HEK293T (cell line): ENCODE results near the gene METTL24.

Experiments
- CTCF ChIA-PET: fragments of 350-600 bp; formaldehyde crosslinking; extraction: SDS; loops from one replicate; lab custom pipeline; 2021; ENCODE audit warnings: antibody characterized with exemption, inconsistent platforms; lab: Yijun Ruan, JAX
- POLR2A ChIA-PET: fragments of 350-600 bp; formaldehyde crosslinking; extraction: SDS; loops from one replicate; lab custom pipeline; 2020; ENCODE audit warnings: antibody characterized with exemption, inconsistent platforms; lab: Yijun Ruan, JAX
- DNase-seq: peaks from one replicate; pipeline ENCODE4 v3.0.0; 2012; ENCODE audit warnings: mixed read lengths; ENCODE audit errors: extremely low spot score
- ARNT ChIP-seq: fragments of 450-650 bp; IDR thresholded peaks from 2 replicates; pipeline ENCODE4 v1.6.1; 2017; ENCODE audit warnings: mild to moderate bottlenecking
- BHLHE40 ChIP-seq: fragments of 450-650 bp; IDR thresholded peaks from 2 replicates; pipeline ENCODE4 v1.6.1; 2016; ENCODE audit warnings: mild to moderate bottlenecking, moderate library complexity, borderline replicate concordance
- CTBP1 ChIP-seq: fragments of 450-650 bp; IDR thresholded peaks from 2 replicates; pipeline ENCODE4 v1.6.1; 2016; ENCODE audit warnings: borderline replicate concordance
- ELF4 ChIP-seq: fragments of 450-650 bp; IDR thresholded peaks from 2 replicates; pipeline ENCODE4 v1.6.1; 2017; ENCODE audit warnings: antibody characterized with exemption
- FOXA1 ChIP-seq: fragments of 450-650 bp; IDR thresholded peaks from 2 replicates; pipeline ENCODE4 v1.6.1; 2016; ENCODE audit warnings: mild to moderate bottlenecking
- FOXK2 ChIP-seq: fragments of 450-650 bp; IDR thresholded peaks from 2 replicates; pipeline ENCODE4 v1.6.1; 2016; ENCODE audit warnings: mild to moderate bottlenecking
- FOXM1 ChIP-seq: fragments of 450-650 bp; IDR thresholded peaks from 2 replicates; pipeline ENCODE4 v1.6.1; 2017; ENCODE audit warnings: mild to moderate bottlenecking, borderline replicate concordance
- HDGF ChIP-seq: fragments of 450-650 bp; IDR thresholded peaks from 2 replicates; pipeline ENCODE4 v1.6.1; 2017; ENCODE audit warnings: antibody characterized with exemption, borderline replicate concordance
- L3MBTL2 ChIP-seq: fragments of 450-650 bp; conservative IDR thresholded peaks from 2 replicates; pipeline ENCODE4 v1.6.1; 2016; ENCODE audit warnings: mild to moderate bottlenecking
- LEF1 ChIP-seq: fragments of 450-650 bp; IDR thresholded peaks from 2 replicates; pipeline ENCODE4 v1.6.1; 2017; ENCODE audit warnings: mild to moderate bottlenecking, borderline replicate concordance
- NFRKB ChIP-seq: fragments of 450-650 bp; IDR thresholded peaks from 2 replicates; pipeline ENCODE4 v1.6.1; 2016; ENCODE audit warnings: mild to moderate bottlenecking, moderate library complexity
- SP1 ChIP-seq: fragments of 450-650 bp; IDR thresholded peaks from 2 replicates; pipeline ENCODE4 v1.6.1; 2017
- SUZ12 ChIP-seq: fragments of 450-650 bp; IDR thresholded peaks from 2 replicates; pipeline ENCODE4 v1.6.1; 2016; ENCODE audit warnings: mild to moderate bottlenecking
- TARDBP ChIP-seq: fragments of 450-650 bp; IDR thresholded peaks from 2 replicates; pipeline ENCODE4 v1.6.1; 2016
- ZNF384 ChIP-seq: fragments of 450-650 bp; IDR thresholded peaks from 2 replicates; pipeline ENCODE4 v1.6.1; 2016
- TF ChIP-seq, protein P1 (sequence below): fragments of 450-650 bp; IDR thresholded peaks from 2 replicates; pipeline ENCODE4 v1.6.1; 2016

METTL24 gene

DNA sequence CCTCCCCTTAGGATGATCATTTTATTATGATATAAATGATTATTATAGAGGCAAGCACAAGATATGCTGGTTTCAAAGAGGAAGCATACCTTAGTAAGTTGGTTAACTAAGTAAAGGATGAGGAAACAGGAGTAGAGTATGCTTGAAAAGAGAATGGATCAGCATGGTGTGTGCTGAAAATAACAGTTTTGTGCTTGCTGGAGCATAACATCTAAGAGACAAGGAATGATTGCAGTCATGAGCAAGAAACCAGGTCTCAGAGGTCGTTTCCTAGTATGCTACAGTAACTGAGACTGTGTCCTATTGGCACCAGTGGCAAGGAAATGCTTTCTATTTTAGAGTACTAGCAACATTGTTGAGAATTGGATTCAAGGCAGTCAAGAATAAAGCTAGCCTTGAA is 143.8 kb downstream of the METTL24 start:
- DNase-seq = no peak
- ChIA-PET POLR2A (no interaction called here), CTCF (no interaction called here)
- no peak for TF ChIP-seq SP1
- TF ChIP-seq HDGF = no peak
- TF ChIP-seq ELF4 = no peak
- TF ChIP-seq, protein P1, sequence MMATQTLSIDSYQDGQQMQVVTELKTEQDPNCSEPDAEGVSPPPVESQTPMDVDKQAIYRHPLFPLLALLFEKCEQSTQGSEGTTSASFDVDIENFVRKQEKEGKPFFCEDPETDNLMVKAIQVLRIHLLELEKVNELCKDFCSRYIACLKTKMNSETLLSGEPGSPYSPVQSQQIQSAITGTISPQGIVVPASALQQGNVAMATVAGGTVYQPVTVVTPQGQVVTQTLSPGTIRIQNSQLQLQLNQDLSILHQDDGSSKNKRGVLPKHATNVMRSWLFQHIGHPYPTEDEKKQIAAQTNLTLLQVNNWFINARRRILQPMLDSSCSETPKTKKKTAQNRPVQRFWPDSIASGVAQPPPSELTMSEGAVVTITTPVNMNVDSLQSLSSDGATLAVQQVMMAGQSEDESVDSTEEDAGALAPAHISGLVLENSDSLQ = no peak
- no peak for TF ChIP-seq CTBP1
- TF ChIP-seq ARNT = no peak
- no peak for TF ChIP-seq ZNF384
- no peak for TF ChIP-seq FOXM1
- TF ChIP-seq TARDBP = no peak
- TF ChIP-seq FOXA1 = no peak

DNA sequence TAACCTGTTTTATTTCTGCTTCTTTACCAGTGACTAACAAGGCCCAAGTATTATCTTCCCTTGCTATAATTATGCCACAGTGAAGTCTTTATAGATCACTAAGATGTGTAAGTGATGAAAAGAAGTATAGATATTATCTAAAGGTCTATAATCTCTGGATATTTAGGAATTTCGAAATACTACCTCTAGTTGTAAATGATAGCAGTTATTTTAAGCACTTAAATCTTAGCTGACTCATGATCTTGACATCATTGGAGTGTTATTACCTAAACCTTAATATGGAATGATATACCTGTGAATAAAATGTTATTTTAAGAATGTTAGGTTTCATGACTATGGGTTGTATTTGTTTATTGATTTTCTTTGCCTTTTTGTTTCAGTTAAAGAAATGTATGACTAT is 146.4 kb downstream of the METTL24 start:
- DNase-seq = no peak
- CTCF ChIA-PET = interaction anchor here (0.5 kb wide), 1 partner anchor 36 kb away, joined by 3 read pairs; no protein-coding TSS in a partner anchor
- POLR2A ChIA-PET = no interaction called here
- TF ChIP-seq BHLHE40 (no peak), ZNF384 (no peak), ARNT (no peak), SUZ12 (no peak), ELF4 (no peak), FOXA1 (no peak), NFRKB (no peak), FOXK2 (no peak), LEF1 (no peak), HDGF (no peak), FOXM1 (no peak), TARDBP (no peak), SP1 (no peak), CTBP1 (no peak), L3MBTL2 (no peak)
- TF ChIP-seq, protein P1 = no peak

DNA sequence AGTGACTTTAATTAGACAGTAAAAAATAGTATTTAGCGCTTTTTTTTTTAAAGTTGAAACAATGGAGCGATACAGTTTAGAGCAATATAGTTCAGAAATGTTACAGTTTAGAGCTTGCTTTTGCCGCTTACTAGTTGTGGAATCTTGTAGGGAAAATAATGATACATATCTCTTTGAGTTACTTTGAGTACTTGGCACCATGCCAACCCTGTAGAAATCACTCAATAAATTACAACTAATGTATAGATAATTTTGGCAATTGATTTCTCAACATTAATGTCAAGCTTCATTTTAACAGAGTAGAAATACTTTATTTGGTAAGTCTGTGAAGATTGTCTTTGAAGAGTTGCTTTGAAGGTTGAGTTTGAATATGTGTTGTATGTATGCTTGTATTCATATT is 150.5 kb downstream of the METTL24 start:
- ChIA-PET POLR2A (interaction anchor here (1.2 kb wide), 1 partner anchor 29 kb away, joined by 4 read pairs; the partner anchor contains the start of gene WASF1), CTCF (no interaction called here)
- no peak for DNase-seq
- TF ChIP-seq FOXA1 (no peak), NFRKB (no peak), FOXK2 (no peak), TARDBP (no peak), L3MBTL2 (no peak), BHLHE40 (no peak), HDGF (no peak), ARNT (no peak), LEF1 (no peak), SUZ12 (no peak), ZNF384 (no peak)
- TF ChIP-seq, protein P1 = no peak

DNA sequence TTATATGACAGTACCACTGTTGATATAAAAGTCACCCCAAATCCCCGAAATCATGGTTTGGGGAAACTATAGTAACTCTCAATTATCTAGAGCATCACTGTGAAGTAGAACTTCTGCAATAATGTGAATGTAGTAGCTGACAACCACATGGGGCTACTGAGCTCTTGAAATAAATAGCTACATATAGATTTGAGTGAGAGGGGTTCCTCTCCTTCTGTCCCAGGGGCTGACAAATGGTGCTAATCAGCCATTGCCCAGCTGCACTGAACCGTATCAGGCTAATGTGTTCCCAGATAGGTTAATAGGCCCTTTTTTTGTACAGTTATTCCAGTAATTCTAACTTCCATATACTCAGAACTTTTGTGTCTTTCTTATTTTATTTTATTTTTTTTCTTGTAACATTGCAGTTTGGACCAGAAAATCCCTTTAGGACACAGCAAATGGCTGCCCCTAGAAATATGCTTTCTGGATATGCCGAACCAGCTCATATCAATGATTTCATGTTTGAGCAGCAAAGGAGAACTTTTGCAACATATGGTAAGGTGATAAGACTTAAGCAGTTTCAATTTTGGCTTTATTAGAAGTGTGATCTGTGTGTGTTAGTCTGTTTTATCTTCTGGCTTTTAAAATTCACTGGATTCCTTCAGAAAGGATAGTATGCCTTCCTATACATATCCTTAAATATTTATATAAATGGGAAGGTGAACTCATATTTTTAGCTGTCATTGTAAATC is 156.8 kb downstream of the METTL24 start:
- ChIA-PET POLR2A (interaction anchor here (1.0 kb wide), 1 partner anchor 22 kb away, joined by 5 read pairs; the partner anchor contains the start of gene WASF1), CTCF (interaction anchor here (0.6 kb wide), 1 partner anchor 14 kb away, joined by 5 read pairs; no protein-coding TSS in a partner anchor)
- TF ChIP-seq BHLHE40 = no peak
- no peak for TF ChIP-seq LEF1
- no peak for TF ChIP-seq ELF4
- no peak for TF ChIP-seq ZNF384
- no peak for TF ChIP-seq FOXA1
- TF ChIP-seq HDGF = no peak
- no peak for TF ChIP-seq ARNT
- no peak for TF ChIP-seq SP1
- no peak for TF ChIP-seq FOXM1
- TF ChIP-seq L3MBTL2 = no peak
- no peak for TF ChIP-seq NFRKB
- TF ChIP-seq SUZ12 = no peak
- no peak for TF ChIP-seq TARDBP
- TF ChIP-seq, protein P1 = no peak
- DNase-seq = no peak

DNA sequence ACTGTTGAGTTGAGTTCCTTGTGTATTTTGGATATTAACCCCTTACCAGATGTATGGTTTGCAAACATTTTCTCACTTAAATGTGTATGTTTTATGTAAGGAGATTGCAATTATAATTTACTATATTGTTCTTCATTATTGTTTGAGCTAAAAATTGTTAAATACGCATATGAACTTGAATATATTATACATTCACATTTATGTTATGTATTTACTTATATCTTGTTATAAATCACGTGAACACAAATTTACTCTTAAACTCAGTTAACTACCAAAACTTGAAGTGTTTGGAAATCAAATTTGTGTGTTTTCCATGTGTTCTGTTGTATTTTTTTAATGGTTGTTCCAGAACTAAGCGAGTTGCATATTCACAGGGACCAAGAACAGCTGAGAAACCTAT is 159.6 kb downstream of the METTL24 start:
- no peak for DNase-seq
- ChIA-PET POLR2A (no interaction called here), CTCF (no interaction called here)
- TF ChIP-seq, protein P1 = no peak
- TF ChIP-seq SUZ12 (no peak), LEF1 (no peak), TARDBP (no peak), FOXA1 (no peak), NFRKB (no peak), SP1 (no peak), ZNF384 (no peak), FOXK2 (no peak), BHLHE40 (no peak), HDGF (no peak), ARNT (no peak), L3MBTL2 (no peak), ELF4 (no peak), FOXM1 (no peak), CTBP1 (no peak)
